HG03159 (cell line): ENCODE data around the gene MEGF11.
A peak's percentile ranks its signal among the peaks of the same experiment; 100 is the strongest.
"Not testable (repeated sequence)": the region's sequence is repeated elsewhere in the genome, so short reads cannot be mapped to it uniquely, and the experiment has no call there.

Experiments
- ATAC-seq: cut with Tn5 transposase; IDR thresholded peaks from one replicate; pipeline ENCODE4 v1.9.1; 2021; ENCODE audit warnings: mild to moderate bottlenecking, moderate library complexity; ENCODE audit not compliant: unreplicated experiment

The MEGF11 gene

DNA sequence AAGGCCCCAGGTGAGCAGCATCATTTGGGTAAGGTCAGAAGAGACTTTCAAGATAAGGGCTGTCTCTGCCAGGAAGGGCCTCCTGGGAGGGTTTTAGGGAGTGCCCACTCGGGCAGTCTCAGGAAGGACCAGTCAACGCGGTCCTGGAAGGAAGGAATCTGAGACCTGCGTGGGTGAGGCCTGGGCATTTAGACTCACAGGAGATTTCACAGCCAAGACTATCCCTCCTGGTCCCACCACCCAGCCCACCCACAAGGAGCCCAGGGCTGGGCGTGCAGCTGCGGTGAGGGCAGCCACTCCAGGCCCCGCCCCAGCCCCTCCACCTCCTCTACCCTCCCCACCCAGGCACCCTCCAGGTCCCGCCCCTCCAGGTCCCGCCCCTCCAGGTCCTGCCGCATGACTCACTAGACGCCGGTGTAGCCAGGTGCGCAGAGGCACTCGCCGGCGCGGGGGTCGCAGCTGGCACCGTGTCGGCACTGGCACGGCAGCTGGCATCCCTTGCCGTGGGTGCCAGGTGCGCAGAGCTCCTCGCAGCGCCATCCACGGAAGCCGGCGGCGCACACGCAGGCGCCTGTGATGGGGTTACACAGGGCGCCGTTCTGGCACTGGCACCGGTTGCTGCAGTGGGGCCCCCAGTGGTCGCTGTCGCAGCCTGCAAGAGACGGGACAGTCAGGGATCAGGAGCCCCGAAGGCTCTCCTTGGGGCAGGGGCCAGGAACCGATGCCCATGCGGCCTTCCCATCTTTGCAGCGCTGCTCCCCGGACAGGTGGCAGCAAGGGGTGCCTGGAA is 271.5 kb downstream of the MEGF11 start:
- ATAC-seq = peak; percentile 68

DNA sequence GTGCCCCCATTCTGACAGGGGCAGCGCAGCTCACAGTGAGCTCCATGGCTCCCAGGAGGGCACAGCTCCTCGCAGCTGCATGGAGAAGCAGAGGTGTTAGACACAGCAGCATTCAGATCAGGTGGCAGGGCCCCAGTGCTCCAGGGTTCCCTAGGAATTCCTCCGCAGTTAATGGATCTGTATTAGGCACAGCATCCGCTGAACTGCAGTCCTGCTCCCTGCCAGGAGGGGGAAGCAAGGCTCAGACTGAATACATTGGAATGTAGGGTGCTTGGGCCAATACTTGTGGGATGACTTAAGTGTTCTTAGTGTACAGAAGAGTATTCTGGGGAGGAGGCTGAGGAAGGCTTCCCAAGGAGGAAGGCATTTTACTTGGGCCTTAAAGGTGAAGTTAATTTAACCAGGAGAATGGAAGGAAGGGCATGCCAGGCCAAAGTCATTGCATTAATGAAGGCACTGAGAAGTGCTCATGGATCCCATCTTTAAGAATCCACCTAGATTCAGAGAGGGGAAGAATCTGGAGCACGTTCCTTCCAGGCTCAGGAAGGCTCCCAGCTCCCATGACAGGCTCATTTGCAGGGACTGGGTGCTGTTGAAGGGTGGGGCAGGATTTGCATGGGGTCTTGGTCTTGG is 272.6 kb downstream of the MEGF11 start:
- ATAC-seq = no peak

DNA sequence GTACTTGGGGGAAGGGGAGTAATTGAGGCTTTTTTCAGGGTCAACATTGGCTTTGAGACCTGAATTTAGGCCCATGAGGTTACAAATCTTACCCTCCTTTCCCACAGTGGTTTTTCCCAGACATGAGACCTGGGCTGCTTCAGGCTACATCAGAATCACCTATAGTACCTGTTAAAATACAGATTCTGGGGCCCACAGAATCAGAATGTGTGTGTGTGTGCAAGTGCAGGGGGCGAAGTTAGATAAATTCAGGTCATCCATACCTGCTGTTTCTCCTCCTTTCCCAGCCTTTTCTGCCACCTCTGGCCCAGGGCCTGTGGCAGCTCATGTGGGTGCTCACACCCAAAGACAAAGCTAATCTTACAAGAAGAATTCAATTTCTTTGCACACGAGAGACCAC is 273.7 kb downstream of the MEGF11 start:
- no peak for ATAC-seq

DNA sequence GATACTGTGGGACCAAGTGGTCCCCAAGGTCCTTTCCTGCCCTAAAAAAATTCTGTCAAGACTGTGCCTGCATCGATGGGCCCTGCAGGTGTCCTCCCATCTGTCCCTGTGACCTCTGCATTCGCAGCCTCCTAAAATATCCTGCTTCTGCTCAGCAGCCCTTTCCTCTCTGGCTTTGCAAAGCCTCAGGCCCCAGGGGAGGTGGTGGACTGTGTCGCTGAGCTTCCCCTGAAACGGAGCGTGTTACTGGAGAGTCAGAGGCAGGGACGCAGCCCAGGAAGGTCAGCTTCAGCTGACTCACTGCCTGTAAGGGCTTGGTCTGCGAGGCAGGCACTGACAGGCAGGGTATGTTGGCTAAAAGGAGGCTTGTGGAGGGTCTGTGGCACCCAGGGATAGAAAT is 274.2 kb downstream of the MEGF11 start:
- ATAC-seq = no peak

DNA sequence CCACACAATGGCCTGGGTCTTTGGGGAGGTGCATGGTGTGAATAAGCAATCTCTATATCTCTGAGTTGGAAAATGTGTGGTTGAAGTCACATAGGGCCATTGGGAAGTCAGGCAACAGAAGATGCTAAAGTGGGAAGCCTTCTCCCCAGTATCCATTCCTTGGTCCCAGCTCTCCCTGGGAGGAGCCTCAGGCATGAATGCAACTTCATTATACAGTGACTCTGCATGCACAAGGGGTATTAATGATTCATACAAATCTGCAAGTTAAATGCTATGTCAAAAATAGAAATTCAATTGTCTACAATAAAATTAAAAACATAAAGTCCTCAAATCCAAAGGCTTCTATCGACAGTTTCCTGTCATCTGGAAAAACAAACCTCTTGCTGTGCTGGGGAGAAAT is 275.4 kb downstream of the MEGF11 start:
- no peak for ATAC-seq

DNA sequence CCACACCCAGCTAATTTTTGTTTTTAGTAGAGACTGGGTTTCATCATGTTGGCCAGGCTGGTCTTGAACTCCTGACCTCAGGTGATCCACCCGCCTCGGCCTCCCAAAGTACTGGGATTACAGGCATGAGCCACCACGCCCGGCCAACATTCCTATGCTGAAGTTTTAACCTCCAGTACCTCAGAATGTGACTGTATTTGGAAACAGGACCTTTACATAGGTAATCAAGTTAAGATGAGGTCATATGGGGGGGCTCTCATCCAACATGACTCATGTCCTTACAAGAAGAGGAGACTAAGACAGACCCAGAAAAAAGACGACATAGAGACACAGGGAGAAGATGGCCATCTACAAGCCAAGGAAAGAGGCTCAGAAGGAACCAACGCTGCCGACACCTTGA is 277.4 kb downstream of the MEGF11 start:
- ATAC-seq = not testable (repeated sequence)

DNA sequence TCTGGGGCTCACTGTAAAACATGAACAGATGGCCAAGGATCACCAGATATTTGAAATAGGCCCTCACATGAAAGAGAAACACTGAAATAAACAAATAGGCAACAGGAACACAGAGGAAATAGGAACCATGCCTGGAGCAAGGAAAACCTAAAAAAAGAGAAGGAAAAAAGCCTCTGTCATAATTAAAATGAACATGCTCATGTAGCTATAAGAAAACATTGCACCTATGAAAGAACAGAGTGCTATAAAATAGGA is 281.9 kb downstream of the MEGF11 start:
- no peak for ATAC-seq

DNA sequence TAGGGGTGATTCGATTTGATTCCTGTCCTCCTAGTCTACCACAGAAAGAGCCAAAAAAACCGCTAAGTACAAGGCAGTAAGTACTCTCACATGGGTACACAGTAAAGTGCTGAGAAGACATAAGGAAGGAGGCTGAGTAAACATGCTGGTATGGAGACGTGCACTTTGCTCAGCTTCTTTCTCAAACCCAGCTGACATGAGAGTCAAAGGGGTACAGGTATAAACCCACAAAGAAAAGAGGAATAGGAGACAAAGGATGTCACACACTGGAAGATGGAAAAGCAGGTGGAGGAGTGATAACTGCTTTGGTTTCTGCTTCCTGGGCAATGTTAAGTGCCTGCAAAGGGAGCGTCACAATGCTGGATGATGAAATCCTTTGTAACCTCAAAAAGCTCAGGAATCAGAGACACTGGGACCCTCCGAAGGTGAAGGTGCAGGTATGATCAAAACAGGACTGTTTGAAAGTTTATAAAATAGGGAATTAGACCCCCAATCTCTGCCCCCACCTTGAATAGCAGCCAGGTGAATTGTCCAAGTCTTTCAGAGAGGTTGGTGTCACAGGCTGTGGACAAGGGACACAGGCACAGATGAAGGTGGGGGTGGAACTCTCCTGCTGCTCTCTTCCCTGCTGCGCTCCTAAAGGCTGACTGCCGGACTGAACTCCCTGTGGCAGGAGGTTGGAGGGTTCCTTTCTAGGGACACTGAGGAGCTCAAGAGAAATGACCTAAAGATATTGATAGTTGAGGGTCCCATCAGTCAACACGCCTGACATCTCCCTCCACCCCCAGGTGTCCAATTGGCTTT is 282.4 kb downstream of the MEGF11 start:
- ATAC-seq = no peak

DNA sequence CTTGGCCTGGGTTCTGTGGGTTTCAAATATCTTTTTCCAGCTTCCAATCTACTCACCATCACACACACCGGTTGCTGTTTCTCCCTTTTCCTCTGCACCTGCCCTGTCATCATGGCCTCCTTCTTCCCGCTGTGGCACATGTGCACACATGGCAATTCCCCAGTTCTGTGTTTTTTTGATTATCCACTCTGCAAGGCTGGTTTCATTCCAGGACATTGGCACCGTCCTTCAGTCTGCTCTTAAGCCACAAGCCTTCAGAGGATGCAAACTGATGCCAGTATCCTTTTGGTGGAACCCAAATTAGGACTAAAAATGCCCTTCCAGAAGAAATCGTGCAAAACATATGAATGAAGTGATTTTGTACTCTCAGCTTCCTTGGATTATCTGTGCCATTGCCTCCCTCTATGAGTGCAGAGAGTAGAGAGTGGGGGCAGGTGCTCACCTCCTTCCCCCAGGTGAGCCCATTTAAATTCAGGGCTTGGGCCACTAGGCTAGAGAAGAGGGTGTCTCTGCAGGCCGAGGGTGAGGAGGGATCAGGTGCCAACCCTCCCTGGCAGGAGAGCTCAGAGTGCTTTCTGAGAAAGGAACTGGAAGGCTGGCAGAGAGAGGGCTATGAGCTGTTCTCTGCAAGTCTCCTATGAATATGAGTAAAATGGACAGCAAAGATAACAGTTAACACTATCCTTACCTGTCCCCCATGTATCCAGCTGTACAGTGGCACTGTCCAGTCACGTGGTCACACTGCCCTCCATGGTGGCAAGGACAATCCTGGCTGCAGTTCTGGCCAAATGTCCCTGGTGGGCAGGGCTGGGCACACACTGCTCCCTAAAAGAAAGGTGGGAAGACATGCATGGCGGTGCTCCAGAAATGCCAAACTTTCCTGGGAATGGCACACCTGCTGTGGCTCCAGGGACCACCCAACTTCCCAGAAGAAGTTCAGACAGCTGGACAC is 283.4 kb downstream of the MEGF11 start:
- no peak for ATAC-seq

DNA sequence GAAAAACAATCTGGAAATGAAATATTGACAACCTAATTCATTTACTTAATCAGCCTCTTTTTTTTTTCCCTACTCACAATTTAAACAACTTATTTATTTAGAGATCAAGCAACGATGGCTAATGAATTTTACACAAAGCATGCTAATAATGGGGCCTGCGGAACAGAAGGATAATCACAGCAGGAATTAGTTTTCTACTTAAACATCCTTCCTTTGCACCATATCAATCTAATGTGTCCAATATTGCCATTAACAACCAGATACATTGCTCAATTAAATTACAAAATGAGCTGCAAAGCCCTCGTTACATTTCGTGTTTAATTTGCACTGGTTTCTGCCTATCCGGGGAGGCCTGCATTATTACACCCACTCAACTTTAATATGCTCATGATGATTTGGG is 285.0 kb downstream of the MEGF11 start:
- no peak for ATAC-seq

DNA sequence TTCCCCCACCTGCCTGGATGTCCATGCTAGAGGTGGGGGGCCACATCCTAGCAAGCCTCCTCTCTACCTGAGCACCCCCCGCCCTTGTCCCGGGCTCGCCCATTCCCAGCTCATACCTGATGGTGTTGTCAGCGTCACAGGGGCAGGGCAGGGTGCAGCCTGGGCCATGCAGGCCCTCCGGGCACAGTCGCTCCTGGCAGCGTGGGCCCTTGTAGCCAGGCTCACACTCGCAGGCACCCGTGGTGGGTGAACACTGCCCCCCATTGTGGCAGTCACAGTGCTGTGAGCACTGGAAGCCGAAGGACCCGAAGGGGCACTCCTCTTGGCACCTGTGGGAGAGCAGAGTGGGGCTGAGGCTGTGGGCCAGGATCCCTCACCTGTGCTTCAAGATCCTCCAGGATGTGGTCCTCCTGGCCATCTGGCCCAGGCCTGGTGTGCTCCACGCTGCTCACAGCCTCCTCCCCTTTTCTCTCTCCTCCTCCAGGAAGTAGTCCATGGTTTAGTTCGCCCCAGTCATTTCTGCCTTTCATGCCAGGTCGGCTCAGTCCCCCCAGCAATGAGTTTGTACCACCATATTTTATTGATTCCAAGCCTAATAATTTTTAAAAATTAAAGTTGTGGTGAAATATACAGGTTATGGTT is 288.6 kb downstream of the MEGF11 start:
- ATAC-seq = no peak

DNA sequence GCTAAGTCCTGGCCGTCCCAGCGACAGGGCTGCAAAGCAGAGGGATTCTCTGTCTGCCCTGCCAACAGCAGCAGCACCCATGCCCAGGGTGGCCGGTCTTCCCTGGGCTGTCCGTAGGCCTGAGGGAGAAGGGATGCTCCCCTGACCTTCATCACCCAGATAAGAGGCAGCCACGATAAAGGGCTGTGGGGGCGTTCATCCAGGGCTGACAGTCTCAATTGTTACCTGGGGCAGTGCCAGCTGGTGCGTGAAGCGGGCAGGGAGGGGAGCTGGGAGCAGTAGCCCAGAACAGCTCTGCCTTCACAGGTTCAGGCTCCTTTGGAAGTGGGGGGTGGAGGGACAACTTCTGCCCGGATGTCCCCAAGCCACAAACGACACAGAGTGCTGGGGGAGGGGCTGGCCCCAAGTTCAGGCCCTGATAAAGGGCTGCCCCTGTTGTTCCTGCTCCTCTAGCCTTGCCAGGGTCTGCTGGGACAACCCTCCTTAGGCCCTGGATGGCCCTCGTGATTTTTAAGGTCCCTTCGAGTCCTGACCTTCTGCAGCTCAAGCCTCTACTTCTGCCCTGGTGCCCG is 289.6 kb downstream of the MEGF11 start:
- ATAC-seq = no peak

DNA sequence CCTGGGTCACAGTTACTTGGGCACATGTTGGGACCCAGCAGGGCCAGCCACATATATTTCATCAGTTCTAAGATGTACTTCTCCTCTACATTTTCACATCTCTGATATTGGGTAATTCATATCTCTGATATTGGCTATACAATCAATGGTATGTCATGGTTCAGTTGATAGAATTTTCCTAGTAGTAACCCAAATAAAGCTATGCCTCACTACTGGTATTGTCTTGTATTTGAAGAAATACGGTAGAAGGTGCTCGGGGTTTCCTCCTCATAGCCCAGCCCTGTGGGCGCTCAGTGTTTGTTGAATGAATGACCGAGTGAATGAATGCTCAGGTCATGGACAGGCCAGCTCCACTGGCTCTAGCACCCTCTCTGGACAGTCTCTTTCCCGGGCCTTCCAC is 290.2 kb downstream of the MEGF11 start:
- no peak for ATAC-seq

DNA sequence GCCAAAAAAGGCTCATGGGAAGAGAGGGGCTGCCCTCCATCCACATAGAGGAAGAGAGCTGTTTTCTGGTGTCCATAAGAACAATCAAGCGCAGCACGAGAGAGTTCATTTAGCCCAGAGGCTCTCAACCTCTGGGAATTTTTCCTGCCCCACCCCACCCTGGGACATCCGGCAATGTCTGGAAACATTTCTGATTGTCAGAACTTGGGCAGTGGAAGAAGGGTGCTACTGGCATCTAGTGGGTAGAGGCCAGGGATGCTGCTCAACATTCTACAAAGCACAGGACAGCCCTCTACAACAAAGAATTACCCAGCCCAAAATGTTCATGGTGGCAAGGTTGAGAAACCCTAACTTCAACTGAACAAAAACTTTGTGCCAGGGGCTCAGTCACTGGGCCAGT is 291.4 kb downstream of the MEGF11 start:
- no peak for ATAC-seq

DNA sequence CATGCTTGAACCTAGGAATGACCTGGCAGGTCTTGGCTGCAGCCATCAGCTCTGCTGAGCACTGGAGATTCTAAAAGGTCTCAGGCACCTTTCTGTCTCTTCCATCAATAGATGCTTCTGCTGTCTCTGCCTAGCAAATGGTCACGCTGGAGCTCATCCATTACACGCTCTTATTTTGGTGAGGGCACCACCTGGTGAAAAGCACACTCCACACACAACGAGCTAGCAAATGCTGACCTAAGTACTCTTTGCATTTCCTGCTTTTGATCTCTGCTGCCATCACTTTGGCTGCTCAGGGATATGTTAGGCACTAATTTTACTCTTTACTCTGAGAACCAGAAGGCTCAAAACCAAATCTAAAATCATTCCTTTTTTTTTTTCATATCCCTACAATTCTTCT is 293.0 kb downstream of the MEGF11 start:
- ATAC-seq = no peak

DNA sequence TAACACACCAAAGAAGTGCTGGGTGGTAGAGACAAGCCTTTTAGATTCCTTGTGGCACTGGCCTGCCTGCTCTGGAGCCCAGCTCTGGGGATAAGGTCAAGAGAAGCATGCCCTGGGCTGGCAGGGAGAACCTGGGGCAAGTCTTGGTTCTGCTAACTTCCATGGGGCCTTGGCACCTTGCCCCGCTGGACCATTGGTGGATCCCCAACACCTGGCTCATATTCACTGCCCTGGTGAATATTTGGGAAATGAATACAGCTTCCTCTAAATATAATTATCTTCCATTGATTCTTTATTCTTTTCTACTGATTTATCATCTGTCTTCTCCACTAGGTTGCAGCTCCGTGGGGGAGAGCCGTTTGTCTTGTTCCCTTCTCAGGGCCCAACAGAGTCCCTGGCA is 294.7 kb downstream of the MEGF11 start:
- no peak for ATAC-seq

DNA sequence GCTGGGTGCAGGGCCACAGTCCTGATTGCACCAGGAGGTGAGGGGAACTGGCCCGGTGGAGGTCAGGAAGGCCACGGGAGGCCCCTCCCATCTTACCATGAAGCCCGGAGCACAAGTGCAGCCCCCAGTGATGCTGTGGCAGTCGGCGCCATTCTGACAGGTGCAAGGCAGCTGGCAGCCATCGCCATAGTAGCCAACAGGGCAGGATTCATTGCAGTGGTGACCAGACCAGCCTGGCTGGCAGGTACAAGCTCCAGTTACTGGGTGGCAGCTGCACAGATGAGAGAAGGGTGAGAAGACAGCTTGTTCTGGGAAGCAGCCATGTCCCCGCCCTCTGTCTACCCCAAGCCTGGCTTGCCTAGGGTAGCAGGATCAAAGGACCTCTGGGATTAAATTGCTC is 296.1 kb downstream of the MEGF11 start:
- ATAC-seq = no peak

DNA sequence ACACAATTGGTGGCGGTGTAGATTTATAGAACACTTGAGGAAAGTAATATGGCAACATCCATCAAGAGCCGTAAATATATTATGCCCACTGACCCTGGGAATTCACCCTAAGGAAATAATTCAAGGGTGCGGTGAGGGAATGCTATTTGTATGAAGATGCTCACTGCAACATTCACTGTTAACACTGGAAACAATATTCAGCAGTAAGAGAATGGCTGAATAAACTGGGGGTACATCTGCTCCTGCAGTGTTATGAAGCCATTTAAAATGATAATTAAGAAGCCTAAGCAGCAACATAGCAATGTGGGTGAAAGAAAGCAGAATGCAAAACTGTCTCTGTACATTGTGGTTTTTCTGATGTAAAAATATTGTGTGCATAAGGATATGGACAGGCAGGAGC is 296.7 kb downstream of the MEGF11 start:
- no peak for ATAC-seq

DNA sequence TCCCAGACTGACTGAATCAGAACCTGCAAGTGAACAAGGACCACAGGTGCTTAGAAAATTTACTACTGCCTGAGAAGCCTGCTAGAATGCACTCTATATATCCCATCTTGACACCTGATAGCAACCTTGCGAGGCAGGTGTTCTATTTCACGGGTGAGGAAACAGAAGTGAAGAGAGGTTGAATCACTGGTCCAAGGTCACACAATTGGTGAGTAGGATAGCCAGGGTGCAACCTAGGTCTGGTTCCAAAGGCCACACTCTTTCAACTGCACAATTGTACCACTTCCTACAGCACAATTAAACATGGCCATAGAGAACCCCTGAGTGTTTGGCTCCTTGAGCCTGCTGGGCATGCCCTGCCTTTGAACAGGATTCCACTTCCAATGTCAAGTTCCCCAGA is 297.2 kb downstream of the MEGF11 start:
- no peak for ATAC-seq

DNA sequence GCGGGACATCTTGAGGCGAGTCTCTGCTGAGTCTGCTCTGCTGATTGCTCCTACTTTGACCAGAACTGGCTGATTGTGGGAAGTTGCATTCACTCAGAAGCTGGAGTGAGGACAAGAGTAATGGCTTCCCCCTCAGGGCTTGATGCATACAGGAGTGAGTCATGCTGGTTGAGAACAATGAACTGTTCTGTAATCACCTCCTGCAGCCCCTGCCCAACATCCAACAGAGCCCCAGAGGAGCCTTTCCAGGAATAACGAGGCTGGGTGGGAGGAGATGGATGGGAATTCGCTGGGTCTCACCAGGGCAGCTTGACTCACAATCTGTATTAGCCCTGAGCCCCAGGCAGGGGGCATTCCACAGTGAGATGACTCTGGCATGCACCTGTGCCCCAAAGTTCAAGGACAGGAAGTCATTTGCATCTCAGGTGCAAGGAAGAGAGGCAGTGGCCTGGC is 299.2 kb downstream of the MEGF11 start:
- ATAC-seq = no peak
